Measurements from ENCODE around the gene LYPD6B. TPM values are rescaled to one million over a fixed set of nuclear protein-coding genes. Genes with fewer than 3 reads are reported as not detected.

The LYPD6B gene
- total RNA-seq, 1 experiment from 2014 or later: 6.1 TPM

DNA sequence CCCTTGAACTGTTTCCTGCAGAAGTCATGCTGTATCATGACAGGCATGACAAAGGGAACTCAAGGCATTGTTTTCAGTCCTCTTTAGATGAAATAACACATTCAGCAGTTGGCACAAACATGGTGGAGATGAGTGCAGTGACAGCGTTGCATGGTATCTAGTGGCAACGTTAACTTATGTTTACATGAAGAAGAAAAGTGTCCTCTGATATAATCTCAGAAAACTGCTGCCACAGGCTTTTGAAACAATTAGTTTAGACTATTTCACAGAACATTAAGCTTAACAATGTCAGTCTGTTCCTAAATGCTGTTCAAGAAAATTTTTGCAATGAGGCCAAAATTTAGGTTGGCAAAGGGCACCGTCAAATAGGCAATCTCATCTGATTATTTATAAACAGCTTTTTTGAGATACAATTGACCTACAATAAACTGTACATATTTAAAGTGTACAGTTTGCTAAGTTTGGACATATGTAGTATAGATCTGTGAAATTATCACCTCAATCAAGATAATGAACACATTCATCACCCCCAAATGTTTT is 64.7 kb downstream of the LYPD6B start:
- BruUV-seq (replicated peaks): no TSS peak
- Histone ChIP-seq H3K9me3 (ENCODE audit: control insufficient read depth in 1 of 2, insufficient read depth in 1 of 2, low read depth in 1 of 2, low read length in 2 of 2) (peaks cover 0 to 3% of the 10 kb centered on the region in 2 experiments; a peak in 1 of 4 replicates), H3K4me2 (ENCODE audit: low read length) (no peak overlapping the region), H3K9me2 (ENCODE audit: insufficient read depth) (no peaks in the 10 kb centered on the region), H3K79me2 (ENCODE audit: insufficient read depth, low read length) (no peaks in the 10 kb centered on the region), H3K4me3 (replicated peaks in 1 of 2; ENCODE audit: low read depth in 1 of 2, low read length in 2 of 2) (no peak overlapping the region), H3K27me3 (ENCODE audit: insufficient read depth, low read length) (no peaks in the 10 kb centered on the region), H3K36me3 (ENCODE audit: control insufficient read depth in 1 of 2, insufficient read depth in 2 of 2, low read length in 2 of 2) (no peaks in the 10 kb centered on the region), H3K27ac (ENCODE audit: low read depth, low read length) (no peak overlapping the region), H3K9ac (ENCODE audit: low read length) (no peak overlapping the region), H4K20me1 (ENCODE audit: insufficient read depth) (no peaks in the 10 kb centered on the region), H2AFZ (ENCODE audit: low read depth, low read length, poor library complexity, severe bottlenecking) (no peak overlapping the region), H3K4me1 (ENCODE audit: control insufficient read depth in 1 of 2, insufficient read depth in 2 of 2, low read length in 2 of 2) (peaks cover 3 to 9% of the 10 kb centered on the region in 2 experiments; a peak in 3 of 4 replicates)
- no peak for DNase-seq (ENCODE audit: low read depth, low spot score)
- TF ChIP-seq POLR2A (IDR thresholded peaks at IDR 0.05; ENCODE audit: borderline replicate concordance, extremely low read depth, insufficient read depth, insufficient read length) (no peak), EZH2 (IDR thresholded peaks at IDR 0.05) (no peak), JUND (IDR thresholded peaks at IDR 0.05) (no peak), RAD21 (IDR thresholded peaks at IDR 0.05; ENCODE audit: low read depth) (no peak), EZH2phosphoT487 (IDR thresholded peaks at IDR 0.05; ENCODE audit: borderline replicate concordance) (no peak), FOSL1 (IDR thresholded peaks at IDR 0.05; ENCODE audit: low read depth) (no peak), CEBPB (IDR thresholded peaks at IDR 0.05; ENCODE audit: low read depth) (no peak), ZFX (IDR thresholded peaks at IDR 0.05) (no peak), ELF1 (IDR thresholded peaks at IDR 0.05; ENCODE audit: borderline replicate concordance, low read depth) (no peak), SIN3A (IDR thresholded peaks at IDR 0.05; ENCODE audit: low read depth) (no peak)
- TF ChIP-seq, protein P1, sequence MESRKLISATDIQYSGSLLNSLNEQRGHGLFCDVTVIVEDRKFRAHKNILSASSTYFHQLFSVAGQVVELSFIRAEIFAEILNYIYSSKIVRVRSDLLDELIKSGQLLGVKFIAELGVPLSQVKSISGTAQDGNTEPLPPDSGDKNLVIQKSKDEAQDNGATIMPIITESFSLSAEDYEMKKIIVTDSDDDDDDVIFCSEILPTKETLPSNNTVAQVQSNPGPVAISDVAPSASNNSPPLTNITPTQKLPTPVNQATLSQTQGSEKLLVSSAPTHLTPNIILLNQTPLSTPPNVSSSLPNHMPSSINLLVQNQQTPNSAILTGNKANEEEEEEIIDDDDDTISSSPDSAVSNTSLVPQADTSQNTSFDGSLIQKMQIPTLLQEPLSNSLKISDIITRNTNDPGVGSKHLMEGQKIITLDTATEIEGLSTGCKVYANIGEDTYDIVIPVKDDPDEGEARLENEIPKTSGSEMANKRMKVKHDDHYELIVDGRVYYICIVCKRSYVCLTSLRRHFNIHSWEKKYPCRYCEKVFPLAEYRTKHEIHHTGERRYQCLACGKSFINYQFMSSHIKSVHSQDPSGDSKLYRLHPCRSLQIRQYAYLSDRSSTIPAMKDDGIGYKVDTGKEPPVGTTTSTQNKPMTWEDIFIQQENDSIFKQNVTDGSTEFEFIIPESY (IDR thresholded peaks at IDR 0.05; ENCODE audit: extremely low read depth, insufficient replicate concordance, low read length): no peak
- TF ChIP-seq, protein P2, sequence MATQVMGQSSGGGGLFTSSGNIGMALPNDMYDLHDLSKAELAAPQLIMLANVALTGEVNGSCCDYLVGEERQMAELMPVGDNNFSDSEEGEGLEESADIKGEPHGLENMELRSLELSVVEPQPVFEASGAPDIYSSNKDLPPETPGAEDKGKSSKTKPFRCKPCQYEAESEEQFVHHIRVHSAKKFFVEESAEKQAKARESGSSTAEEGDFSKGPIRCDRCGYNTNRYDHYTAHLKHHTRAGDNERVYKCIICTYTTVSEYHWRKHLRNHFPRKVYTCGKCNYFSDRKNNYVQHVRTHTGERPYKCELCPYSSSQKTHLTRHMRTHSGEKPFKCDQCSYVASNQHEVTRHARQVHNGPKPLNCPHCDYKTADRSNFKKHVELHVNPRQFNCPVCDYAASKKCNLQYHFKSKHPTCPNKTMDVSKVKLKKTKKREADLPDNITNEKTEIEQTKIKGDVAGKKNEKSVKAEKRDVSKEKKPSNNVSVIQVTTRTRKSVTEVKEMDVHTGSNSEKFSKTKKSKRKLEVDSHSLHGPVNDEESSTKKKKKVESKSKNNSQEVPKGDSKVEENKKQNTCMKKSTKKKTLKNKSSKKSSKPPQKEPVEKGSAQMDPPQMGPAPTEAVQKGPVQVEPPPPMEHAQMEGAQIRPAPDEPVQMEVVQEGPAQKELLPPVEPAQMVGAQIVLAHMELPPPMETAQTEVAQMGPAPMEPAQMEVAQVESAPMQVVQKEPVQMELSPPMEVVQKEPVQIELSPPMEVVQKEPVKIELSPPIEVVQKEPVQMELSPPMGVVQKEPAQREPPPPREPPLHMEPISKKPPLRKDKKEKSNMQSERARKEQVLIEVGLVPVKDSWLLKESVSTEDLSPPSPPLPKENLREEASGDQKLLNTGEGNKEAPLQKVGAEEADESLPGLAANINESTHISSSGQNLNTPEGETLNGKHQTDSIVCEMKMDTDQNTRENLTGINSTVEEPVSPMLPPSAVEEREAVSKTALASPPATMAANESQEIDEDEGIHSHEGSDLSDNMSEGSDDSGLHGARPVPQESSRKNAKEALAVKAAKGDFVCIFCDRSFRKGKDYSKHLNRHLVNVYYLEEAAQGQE (IDR thresholded peaks at IDR 0.05; ENCODE audit: low read depth): no peak
- TF ChIP-seq, protein P3, sequence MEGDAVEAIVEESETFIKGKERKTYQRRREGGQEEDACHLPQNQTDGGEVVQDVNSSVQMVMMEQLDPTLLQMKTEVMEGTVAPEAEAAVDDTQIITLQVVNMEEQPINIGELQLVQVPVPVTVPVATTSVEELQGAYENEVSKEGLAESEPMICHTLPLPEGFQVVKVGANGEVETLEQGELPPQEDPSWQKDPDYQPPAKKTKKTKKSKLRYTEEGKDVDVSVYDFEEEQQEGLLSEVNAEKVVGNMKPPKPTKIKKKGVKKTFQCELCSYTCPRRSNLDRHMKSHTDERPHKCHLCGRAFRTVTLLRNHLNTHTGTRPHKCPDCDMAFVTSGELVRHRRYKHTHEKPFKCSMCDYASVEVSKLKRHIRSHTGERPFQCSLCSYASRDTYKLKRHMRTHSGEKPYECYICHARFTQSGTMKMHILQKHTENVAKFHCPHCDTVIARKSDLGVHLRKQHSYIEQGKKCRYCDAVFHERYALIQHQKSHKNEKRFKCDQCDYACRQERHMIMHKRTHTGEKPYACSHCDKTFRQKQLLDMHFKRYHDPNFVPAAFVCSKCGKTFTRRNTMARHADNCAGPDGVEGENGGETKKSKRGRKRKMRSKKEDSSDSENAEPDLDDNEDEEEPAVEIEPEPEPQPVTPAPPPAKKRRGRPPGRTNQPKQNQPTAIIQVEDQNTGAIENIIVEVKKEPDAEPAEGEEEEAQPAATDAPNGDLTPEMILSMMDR (IDR thresholded peaks at IDR 0.05 in 2 of 3, conservative IDR thresholded peaks at IDR 0.05 in 1 of 3; ENCODE audit: borderline replicate concordance in 1 of 3, insufficient read depth in 1 of 3, low read depth in 2 of 3, low read length in 2 of 3): no peak
- ChIA-PET POLR2A (no interaction called here), CTCF (no interaction called here), RAD21 (ENCODE audit: low non-redundant PET in 1 of 2, low total read pairs in 2 of 2, uncharacterized antibody in 2 of 2, unreplicated experiment in 2 of 2) (no interaction called here)
- no peak for ATAC-seq
- intact Hi-C loops (cut with micrococcal nuclease): no loop called here
